Type B pancreatic cell (in vitro differentiated cells): ENCODE data around the gene SPATA9. TPM values are rescaled to one million over a fixed set of nuclear protein-coding genes. Genes with fewer than 3 reads are reported as not detected.
"Not testable (repeated sequence)": the region's sequence is repeated elsewhere in the genome, so short reads cannot be mapped to it uniquely, and the experiment has no call there.

Source experiments
- DNase-seq: peaks from one replicate; pipeline ENCODE4 v3.0.0; 2021; ENCODE audit warnings: mixed read lengths; ENCODE audit not compliant: unreplicated experiment; ENCODE audit errors: extremely low spot score
- H3K27ac Mint-ChIP-seq: 2 replicates; pipeline ENCODE4 v1.8.0; 2021; ENCODE audit warnings: mild to moderate bottlenecking, mixed read lengths
- H3K27me3 Mint-ChIP-seq: 2 replicates; pipeline ENCODE4 v1.8.0; 2021; ENCODE audit warnings: mixed read lengths
- H3K36me3 Mint-ChIP-seq: 2 replicates; pipeline ENCODE4 v1.8.0; 2021; ENCODE audit warnings: mixed read lengths
- H3K4me1 Mint-ChIP-seq: one replicate; pipeline ENCODE4 v1.8.0; 2021; ENCODE audit warnings: mixed read lengths; ENCODE audit not compliant: unreplicated experiment
- H3K4me3 Mint-ChIP-seq: 2 replicates; pipeline ENCODE4 v1.8.0; 2021; ENCODE audit warnings: mild to moderate bottlenecking, mixed read lengths
- H3K9me3 Mint-ChIP-seq: 2 replicates; pipeline ENCODE4 v1.8.0; 2021; ENCODE audit warnings: mixed read lengths
- CTCF ChIP-seq: fragments of 200-600 bp; sonication (generic); conservative IDR thresholded peaks from 2 replicates; pipeline ENCODE4 v1.5.0; 2021; ENCODE audit warnings: antibody characterized with exemption, mild to moderate bottlenecking
- total RNA-seq: library from RNA; stranded (reverse); gene quantifications from 2 replicates; pipeline ENCODE4 v1.2.1, GENCODE V29; 2021; ENCODE audit warnings: low replicate concordance

Gene SPATA9
- total RNA-seq, 1 donor from 2014 or later = 0.29 TPM

- H3K36me3 Mint-ChIP-seq = no peaks in the 10 kb centered on the region
- H3K4me3 Mint-ChIP-seq = no peak overlapping the region
- peaks cover 4% of the 10 kb centered on the region for H3K27me3 Mint-ChIP-seq
- no peak overlapping the region for H3K27ac Mint-ChIP-seq
- H3K9me3 Mint-ChIP-seq = no peaks in the 10 kb centered on the region
- H3K4me1 Mint-ChIP-seq = no peaks in the 10 kb centered on the region
- DNase-seq = no peak
- no peak for TF ChIP-seq CTCF
Observed at GRCh38 chr5:95633671-95634070, 49.1 kb downstream of the SPATA9 start.

DNA sequence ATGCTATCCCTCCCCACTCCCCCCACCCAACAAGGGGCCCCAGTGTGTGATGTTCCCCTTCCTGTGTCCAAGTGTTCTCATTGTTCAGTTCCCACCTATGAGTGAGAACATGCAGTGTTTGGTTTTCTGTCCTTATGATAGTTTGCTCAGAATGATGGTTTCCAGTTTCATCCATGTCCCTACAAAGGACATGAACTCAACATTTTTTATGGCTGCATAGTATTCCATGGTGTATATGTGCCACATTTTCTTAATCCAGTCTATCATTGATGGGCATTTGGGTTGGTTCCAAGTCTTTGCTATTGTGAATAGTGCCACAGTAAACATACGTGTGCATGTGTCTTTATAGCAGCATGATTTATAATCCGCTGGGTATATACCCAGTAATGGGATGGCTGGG is 49.8 kb downstream of the SPATA9 start:
- H3K9me3 Mint-ChIP-seq, H3K27me3 Mint-ChIP-seq, H3K4me1 Mint-ChIP-seq, H3K4me3 Mint-ChIP-seq, DNase-seq, H3K27ac Mint-ChIP-seq, H3K36me3 Mint-ChIP-seq: not testable (repeated sequence)

GRCh38 chr5:95631991-95632675 is 50.7 kb downstream of the SPATA9 start:
- H3K36me3 Mint-ChIP-seq = no peaks in the 10 kb centered on the region
- no peak for DNase-seq
- H3K27me3 Mint-ChIP-seq = no peaks in the 10 kb centered on the region
- no peak overlapping the region for H3K4me3 Mint-ChIP-seq
- TF ChIP-seq CTCF = no peak
- no peaks in the 10 kb centered on the region for H3K4me1 Mint-ChIP-seq
- no peak overlapping the region for H3K27ac Mint-ChIP-seq
- no peaks in the 10 kb centered on the region for H3K9me3 Mint-ChIP-seq

DNA sequence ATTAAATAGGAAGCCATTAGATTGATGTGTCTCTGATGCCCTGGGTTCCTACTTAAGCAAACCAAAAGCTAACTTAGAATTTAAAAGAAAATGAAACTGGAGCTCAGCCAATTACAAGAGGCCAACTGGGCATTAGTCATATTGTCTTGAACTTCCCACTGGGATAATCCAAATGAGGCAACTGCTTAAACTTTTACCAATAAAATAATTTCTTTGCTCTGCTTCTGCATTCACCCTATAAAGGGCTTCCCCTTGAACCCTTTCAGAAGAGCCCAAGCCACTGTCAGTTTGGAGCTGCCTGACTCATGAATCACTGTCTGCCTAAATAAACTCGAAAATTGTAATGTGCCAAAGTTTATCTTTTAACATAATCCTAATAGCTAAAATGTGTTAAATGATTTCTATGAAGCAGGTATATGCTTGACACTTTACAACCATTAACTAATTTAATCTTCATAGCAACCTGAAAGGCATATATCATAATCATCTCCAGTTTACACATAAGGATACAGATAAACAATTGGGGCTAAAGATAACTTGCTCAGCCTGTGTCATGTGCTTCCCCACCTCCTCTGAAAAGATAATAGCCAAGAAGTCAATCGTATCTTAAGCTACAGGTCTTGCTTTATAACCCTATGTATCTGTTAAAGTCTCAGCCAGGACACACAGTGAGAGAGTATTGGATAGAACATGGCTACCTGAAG is 51.4 kb downstream of the SPATA9 start:
- no peak for DNase-seq
- H3K27ac Mint-ChIP-seq = no peak overlapping the region
- H3K27me3 Mint-ChIP-seq = no peaks in the 10 kb centered on the region
- no peak for TF ChIP-seq CTCF
- H3K36me3 Mint-ChIP-seq = no peaks in the 10 kb centered on the region
- H3K4me1 Mint-ChIP-seq = no peaks in the 10 kb centered on the region
- H3K4me3 Mint-ChIP-seq = no peak overlapping the region
- H3K9me3 Mint-ChIP-seq = no peaks in the 10 kb centered on the region

GRCh38 chr5:95630394-95630917 is 52.3 kb downstream of the SPATA9 start:
- Mint-ChIP-seq H3K4me1 (no peaks in the 10 kb centered on the region), H3K4me3 (no peak overlapping the region), H3K36me3 (no peaks in the 10 kb centered on the region), H3K27me3 (peaks cover 6% of the 10 kb centered on the region), H3K27ac (no peak overlapping the region), H3K9me3 (no peaks in the 10 kb centered on the region)
- no peak for DNase-seq
- TF ChIP-seq CTCF = no peak

- H3K4me1 Mint-ChIP-seq = no peaks in the 10 kb centered on the region
- peaks cover 20% of the 10 kb centered on the region for H3K27me3 Mint-ChIP-seq
- no peak overlapping the region for H3K4me3 Mint-ChIP-seq
- H3K36me3 Mint-ChIP-seq = no peaks in the 10 kb centered on the region
- H3K27ac Mint-ChIP-seq = no peak overlapping the region
- DNase-seq = no peak
- TF ChIP-seq CTCF = no peak
- H3K9me3 Mint-ChIP-seq = no peaks in the 10 kb centered on the region
Observed at GRCh38 chr5:95628933-95629332, 53.9 kb downstream of the SPATA9 start.
